Effector memory CD4-positive, alpha-beta T cell (primary cell): ENCODE data around the gene TTK.

Source experiments
- DNase-seq, 3 donors: peaks; one replicate each; pipeline ENCODE4 v3.0.0-alpha.2; 2020
- H3K27ac ChIP-seq: 2 replicates; pipeline ENCODE4 v1.7.0; 2013; ENCODE audit warnings: mild to moderate bottlenecking, low read length, moderate library complexity; ENCODE audit not compliant: insufficient read depth, poor library complexity, severe bottlenecking
- H3K27me3 ChIP-seq: replicated peaks from 2 replicates; pipeline ENCODE4 v1.7.0; 2013; ENCODE audit warnings: mild to moderate bottlenecking, low read length; ENCODE audit not compliant: insufficient read depth, control insufficient read depth, poor library complexity, severe bottlenecking
- H3K36me3 ChIP-seq: 2 replicates; pipeline ENCODE4 v1.7.0; 2013; ENCODE audit warnings: mild to moderate bottlenecking, low read length, moderate library complexity; ENCODE audit not compliant: control insufficient read depth, insufficient read depth
- H3K4me1 ChIP-seq: 2 replicates; pipeline ENCODE4 v1.7.0; 2013; ENCODE audit warnings: low read length, mild to moderate bottlenecking; ENCODE audit not compliant: control insufficient read depth, insufficient read depth, poor library complexity, severe bottlenecking
- H3K4me3 ChIP-seq: 2 replicates; pipeline ENCODE4 v1.7.0; 2013; ENCODE audit warnings: low read length, low read depth, mild to moderate bottlenecking; ENCODE audit not compliant: insufficient read depth, poor library complexity, severe bottlenecking
- H3K9me3 ChIP-seq: 2 replicates; pipeline ENCODE4 v1.7.0; 2013; ENCODE audit warnings: mild to moderate bottlenecking, low read length, moderate library complexity; ENCODE audit not compliant: control insufficient read depth

TTK gene

GRCh38 chr6:79993012-79993910 lies 11.2 kb upstream of the TTK start:
- no peaks in the 10 kb centered on the region for H3K36me3 ChIP-seq
- no peaks in the 10 kb centered on the region for H3K4me1 ChIP-seq
- DNase-seq = no peak
- no peaks in the 10 kb centered on the region for H3K9me3 ChIP-seq
- H3K4me3 ChIP-seq = no peak overlapping the region
- no peaks in the 10 kb centered on the region for H3K27me3 ChIP-seq
- no peak overlapping the region for H3K27ac ChIP-seq

- H3K27ac ChIP-seq = no peak overlapping the region
- no peaks in the 10 kb centered on the region for H3K9me3 ChIP-seq
- DNase-seq = no peak
- H3K4me3 ChIP-seq = no peak overlapping the region
- H3K36me3 ChIP-seq = no peaks in the 10 kb centered on the region
- no peaks in the 10 kb centered on the region for H3K4me1 ChIP-seq
- no peaks in the 10 kb centered on the region for H3K27me3 ChIP-seq
These were observed 10.5 kb upstream of the TTK start for GRCh38 chr6:79993911-79994309.

- no peaks in the 10 kb centered on the region for H3K27me3 ChIP-seq
- no peak overlapping the region for H3K4me3 ChIP-seq
- no peaks in the 10 kb centered on the region for H3K36me3 ChIP-seq
- no peak overlapping the region for H3K27ac ChIP-seq
- DNase-seq = no peak
- H3K4me1 ChIP-seq = no peaks in the 10 kb centered on the region
- no peaks in the 10 kb centered on the region for H3K9me3 ChIP-seq
These were observed 6.7 kb upstream of the TTK start for GRCh38 chr6:79997728-79998127.

- H3K4me1 ChIP-seq = peaks cover 14% of the 10 kb centered on the region
- no peak overlapping the region for H3K27ac ChIP-seq
- no peak for DNase-seq
- no peaks in the 10 kb centered on the region for H3K36me3 ChIP-seq
- no peaks in the 10 kb centered on the region for H3K9me3 ChIP-seq
- no peak overlapping the region for H3K4me3 ChIP-seq
- H3K27me3 ChIP-seq = no peaks in the 10 kb centered on the region
These were observed 3.1 kb upstream of the TTK start for GRCh38 chr6:80001337-80001736.

GRCh38 chr6:80003826-80004172 lies 650 bp upstream of the TTK start:
- Histone ChIP-seq H3K4me3 (peak overlapping the region; percentile 74), H3K36me3 (no peaks in the 10 kb centered on the region), H3K27ac (peak overlapping the region; percentile 94), H3K4me1 (peaks cover 14% of the 10 kb centered on the region), H3K27me3 (no peaks in the 10 kb centered on the region), H3K9me3 (no peaks in the 10 kb centered on the region)
- DNase-seq = peak; percentile 38 to 45 (median 42)

GRCh38 chr6:80005406-80005805 lies 957 bp downstream of the TTK start:
- Histone ChIP-seq H3K9me3 (no peaks in the 10 kb centered on the region), H3K4me3 (no peak overlapping the region), H3K27ac (no peak overlapping the region), H3K27me3 (no peaks in the 10 kb centered on the region), H3K36me3 (no peaks in the 10 kb centered on the region), H3K4me1 (peaks cover 14% of the 10 kb centered on the region)
- no peak for DNase-seq

GRCh38 chr6:80006541-80006940 lies 2.1 kb downstream of the TTK start:
- Histone ChIP-seq H3K27ac (no peak overlapping the region), H3K4me3 (no peak overlapping the region), H3K27me3 (no peaks in the 10 kb centered on the region), H3K36me3 (no peaks in the 10 kb centered on the region), H3K9me3 (no peaks in the 10 kb centered on the region), H3K4me1 (peaks cover 14% of the 10 kb centered on the region)
- no peak for DNase-seq

GRCh38 chr6:80009531-80009930 lies 5.1 kb downstream of the TTK start:
- Histone ChIP-seq H3K36me3 (no peaks in the 10 kb centered on the region), H3K9me3 (no peaks in the 10 kb centered on the region)
- DNase-seq = no peak

GRCh38 chr6:80010288-80010687 lies 5.8 kb downstream of the TTK start:
- no peaks in the 10 kb centered on the region for H3K27me3 ChIP-seq
- no peaks in the 10 kb centered on the region for H3K36me3 ChIP-seq
- no peak overlapping the region for H3K4me3 ChIP-seq
- no peak overlapping the region for H3K27ac ChIP-seq
- no peak for DNase-seq
- no peaks in the 10 kb centered on the region for H3K4me1 ChIP-seq
- H3K9me3 ChIP-seq = no peaks in the 10 kb centered on the region

More at GRCh38 chr6:80009531-80009930, 5.1 kb downstream of the TTK start:
- H3K4me1 ChIP-seq = peaks cover 4% of the 10 kb centered on the region
- H3K4me3 ChIP-seq = no peak overlapping the region
- H3K27ac ChIP-seq = no peak overlapping the region
- H3K27me3 ChIP-seq = no peaks in the 10 kb centered on the region

GRCh38 chr6:80015839-80016435 lies 11.5 kb downstream of the TTK start:
- Histone ChIP-seq H3K27ac (no peak overlapping the region), H3K36me3 (no peaks in the 10 kb centered on the region)

More at GRCh38 chr6:80015839-80016435, 11.5 kb downstream of the TTK start:
- Histone ChIP-seq H3K4me1 (no peaks in the 10 kb centered on the region), H3K4me3 (no peak overlapping the region), H3K9me3 (no peaks in the 10 kb centered on the region), H3K27me3 (no peaks in the 10 kb centered on the region)
- DNase-seq = no peak
